Kidney tubule cell (primary cell): ENCODE measurements around the gene PDE6H.

ENCODE experiments used
- DNase-seq: peaks from one replicate; pipeline ENCODE4 v3.0.0-alpha.2; 2018; ENCODE audit warnings: low spot score

Gene PDE6H

DNA sequence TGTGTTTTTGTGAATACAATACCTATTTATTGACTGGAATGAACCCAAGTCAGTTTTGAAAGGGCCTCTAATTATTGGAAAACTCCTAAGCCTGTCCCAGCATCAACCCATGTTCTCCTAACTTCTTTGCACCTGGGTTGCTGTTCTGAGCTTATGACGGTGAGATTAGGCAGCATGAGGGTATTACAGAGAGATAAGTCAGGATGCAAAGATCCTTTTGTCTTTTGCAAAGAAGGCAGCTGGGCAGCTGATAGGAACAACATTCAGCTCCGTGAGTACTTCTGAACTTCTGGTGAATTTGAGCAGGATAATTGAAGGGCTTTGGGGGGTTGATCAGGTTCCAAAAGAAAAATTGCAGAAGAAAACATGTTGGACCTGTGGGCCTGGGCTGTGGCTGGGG, at the start of gene PDE6H:
Gene PDE6H, plus strand, starts transcription at position 227 of the 400 bp plus-strand sequence. CDS start 4,971 bp downstream, outside the sequence.
- DNase-seq: no peak

DNA sequence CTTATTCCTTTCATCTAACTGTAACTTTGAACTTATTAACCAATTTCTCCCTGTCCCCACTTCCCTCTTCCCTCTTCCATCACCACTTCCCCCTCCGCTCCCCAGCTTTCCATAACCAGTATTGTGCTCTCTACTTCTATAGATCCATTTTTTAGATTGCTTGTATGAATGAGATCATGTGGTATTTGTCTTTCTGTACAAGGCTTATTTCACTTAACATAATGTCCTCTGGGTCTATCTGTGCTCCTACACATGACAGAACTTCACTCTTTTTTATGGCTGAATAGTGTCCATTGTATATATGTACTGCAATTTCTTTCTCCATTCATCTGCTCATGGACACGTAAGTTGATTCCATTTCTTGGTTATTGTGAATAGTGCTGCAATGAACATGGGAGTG, 48.9 kb upstream of the PDE6H start:
- no peak for DNase-seq

DNA sequence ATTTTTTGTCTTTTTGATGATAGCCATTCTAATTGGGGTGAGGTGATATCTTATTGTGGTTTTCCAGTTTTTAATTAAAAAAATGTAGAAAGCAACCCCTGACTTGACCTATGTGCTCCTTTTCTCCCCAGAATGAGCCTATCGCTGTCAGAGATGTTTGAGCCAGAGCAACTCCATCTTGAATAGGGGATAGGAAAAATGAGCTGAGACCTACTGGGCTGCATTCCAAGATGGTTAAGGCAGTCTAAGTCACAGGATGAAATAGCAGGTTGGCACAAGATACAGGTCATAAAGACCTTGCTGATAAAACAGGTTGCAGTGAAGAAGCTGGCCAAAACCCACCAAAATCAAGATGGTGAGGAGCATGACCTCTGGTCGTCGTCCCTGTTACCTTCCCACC, 48.3 kb upstream of the PDE6H start:
- DNase-seq: no peak

DNA sequence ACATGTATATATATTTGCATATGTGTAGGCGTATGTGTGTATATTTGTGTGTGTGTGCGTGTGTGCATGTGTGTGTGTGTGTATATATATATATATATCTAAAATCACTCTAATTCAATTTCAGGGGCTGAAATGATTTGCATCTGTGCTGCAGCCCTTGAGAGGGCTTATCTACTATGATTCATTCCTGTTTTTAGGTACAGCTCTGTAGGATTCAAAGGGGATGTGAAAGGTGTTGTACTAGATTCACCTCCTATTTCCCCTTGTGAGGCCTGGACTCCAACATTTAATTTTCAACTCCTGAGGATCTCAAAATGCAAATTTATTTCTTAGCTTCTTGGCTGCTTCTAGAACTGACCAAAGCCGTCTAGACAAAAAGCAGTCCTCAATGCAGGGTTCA, 45.6 kb upstream of the PDE6H start:
- no peak for DNase-seq

DNA sequence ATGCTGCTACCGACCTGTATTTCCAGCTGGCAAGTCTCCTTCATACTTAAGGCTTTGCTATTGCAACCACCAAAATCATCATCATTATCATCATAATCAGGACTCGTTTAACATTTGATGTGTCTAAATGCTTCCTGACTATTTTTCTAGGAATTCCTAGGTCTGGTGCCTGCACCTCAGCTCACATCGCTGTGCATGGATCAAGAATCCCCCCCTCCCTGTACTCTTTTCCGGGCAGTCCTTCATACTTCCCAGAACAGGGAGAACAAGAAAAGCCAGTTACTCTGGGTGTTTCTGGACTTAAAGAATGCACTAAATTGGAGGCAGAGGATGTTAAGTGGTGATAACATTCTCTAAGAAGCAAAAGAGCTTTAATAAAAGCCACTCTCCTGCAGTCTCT, 43.9 kb upstream of the PDE6H start:
- DNase-seq: peak; percentile 49

DNA sequence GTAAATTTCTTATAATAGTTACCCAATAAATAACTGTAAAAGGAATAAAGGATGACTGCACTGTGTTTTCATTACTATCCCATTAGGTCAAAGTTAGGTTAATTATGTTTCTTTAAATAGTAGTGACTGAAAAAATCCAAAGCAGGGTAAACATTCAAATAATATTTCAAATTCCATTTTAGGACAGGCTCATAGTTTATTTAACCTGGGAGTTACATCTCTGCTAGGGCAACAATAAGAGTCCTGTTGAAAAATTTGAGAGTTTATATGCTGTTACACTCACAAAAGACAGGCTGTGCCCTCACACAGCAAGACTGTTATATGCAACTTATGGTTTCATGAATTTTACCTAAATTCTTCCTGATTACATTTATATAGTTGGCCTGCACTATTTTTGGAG, 42.5 kb upstream of the PDE6H start:
- DNase-seq: no peak

DNA sequence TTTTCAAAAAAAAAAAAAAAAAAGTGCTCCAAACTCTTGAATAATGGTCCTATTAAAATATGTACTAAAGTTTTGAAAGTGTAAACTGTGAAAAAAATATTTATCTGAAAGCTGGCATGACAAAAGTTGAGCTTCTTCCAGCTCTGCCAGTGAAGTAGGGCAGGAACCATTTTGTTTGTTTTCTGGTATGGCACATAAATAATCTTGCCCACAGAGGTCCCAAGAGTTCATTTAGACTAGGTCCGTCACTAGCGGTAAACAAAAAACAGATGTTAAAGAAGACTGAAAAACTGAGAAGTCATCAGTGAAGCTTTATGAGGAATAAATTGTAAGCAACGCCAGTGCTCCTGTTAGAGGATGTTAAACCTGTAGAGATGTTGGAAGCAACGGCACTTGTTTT, 41.5 kb upstream of the PDE6H start:
- no peak for DNase-seq

DNA sequence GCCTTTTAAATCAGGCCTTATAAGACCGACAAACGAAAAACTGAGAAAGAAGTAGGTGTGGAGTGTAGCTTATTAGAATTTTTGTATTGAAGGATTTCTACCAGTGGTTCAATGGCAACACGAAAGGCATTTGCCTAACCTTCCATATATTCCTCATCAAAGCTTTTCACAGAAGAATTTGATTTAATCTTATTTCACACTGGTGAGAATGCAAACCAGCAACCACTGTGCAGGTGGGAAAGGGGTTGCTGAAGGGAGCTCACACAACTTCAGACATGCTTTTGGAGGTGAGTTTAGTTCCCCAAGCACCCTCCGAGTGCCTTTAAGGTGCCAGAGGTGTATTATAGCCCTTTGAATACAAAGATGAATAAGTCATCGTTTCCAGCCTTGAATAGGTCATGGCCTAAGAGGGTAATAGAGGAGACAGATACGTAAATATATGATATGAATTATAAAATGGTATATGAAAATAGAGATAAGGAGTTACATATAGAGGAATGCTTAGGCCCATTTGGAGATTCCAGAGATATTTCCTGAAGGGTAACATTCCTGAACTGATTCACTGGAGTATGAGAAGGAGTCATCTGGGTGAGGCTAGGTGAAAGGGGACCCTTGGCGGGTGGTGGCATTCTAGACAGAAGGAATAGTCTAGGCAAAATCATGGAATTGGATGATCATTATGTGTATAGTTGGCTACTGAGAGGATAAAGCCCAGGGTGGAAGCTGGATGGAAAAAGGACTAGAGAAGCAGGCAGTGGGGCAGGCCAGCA, 40.9 kb upstream of the PDE6H start:
- DNase-seq: peak; percentile 71

DNA sequence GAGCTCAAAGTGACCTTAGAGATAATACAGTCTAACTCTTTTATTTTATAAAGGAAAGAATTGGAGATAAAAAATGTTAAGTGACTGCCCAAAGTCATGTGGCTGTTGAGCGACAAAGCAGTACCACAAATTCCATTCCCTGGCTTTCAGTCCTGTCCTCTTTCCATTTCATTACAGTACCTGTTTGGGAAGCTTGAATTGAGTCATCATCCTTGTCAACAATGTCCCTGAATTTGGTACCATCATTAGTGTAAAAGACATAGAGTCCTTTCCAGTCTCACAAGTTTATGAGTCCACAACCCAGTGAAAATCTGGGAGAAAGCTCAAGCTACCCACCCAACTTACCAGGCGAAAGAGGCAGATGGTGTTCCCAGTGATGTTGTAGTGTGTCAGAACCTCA, 38.3 kb upstream of the PDE6H start:
- DNase-seq: peak; percentile 48

DNA sequence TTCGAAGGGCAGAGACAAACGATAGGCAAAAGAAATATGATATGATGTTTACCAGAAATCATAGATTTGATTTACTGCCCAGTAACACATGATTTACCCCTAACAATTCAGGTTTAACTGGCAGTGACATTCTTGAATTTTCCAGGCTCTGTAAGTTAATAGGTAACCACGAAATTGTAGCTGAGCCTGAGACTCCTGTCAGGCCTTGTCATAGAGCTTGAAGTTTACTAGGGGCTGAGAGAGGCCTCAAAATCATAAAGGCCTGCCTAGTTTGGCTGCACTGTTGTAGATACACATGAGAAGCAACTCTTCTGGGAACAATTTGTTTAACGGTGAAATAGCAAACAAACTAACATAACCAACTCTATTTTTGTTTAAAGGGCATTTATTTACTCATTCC, 37.8 kb upstream of the PDE6H start:
- DNase-seq: peak; percentile 71

DNA sequence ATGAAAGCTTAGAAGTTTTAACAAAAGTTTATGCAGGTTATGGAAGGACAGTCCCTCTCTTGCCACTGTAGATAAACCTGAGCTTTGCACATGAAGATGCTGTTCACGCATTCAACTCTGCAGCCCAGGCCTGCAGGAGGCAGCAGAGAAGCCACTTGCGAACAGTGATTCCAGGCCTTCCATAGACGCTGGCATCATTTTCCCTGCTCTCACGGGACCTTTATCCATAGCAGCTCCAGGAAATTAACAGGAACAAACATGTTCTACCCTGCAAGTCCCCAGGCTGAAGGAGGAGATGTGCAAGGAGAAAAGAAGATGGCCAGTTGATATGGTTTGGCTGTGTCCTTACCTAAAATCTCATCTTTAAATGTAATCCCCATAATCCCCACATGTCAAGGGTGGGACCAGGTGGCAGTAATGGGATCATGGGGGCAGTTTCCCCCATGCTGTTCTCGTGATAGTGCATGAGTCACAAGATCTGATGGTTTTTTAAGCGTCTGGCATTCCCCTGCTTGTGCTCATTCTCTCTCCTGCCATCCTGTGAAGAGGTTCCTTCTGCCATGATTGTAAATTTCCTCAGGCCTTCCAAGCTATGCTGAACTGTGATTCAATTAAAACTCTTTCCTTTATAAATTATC, 36.5 kb upstream of the PDE6H start:
- no peak for DNase-seq

DNA sequence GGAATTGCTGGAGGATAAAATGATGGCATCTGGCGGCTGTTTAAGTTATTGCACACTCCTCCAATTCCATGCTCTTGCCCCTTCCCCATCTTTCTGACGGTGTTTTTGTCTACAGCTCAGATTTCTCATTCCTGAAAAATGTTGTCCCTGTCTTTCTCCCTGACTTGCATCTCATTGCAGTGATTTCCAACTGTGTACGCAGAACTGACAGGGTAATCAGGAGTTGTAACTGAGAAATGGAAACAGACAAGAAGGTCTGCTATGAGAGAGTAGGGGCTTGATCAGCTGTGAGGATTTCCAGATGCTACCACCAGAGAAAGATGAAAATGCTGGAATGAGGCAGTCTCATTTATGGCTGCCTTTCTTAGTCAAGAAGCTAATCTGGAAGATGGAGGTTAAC, 35.8 kb upstream of the PDE6H start:
- DNase-seq: no peak

DNA sequence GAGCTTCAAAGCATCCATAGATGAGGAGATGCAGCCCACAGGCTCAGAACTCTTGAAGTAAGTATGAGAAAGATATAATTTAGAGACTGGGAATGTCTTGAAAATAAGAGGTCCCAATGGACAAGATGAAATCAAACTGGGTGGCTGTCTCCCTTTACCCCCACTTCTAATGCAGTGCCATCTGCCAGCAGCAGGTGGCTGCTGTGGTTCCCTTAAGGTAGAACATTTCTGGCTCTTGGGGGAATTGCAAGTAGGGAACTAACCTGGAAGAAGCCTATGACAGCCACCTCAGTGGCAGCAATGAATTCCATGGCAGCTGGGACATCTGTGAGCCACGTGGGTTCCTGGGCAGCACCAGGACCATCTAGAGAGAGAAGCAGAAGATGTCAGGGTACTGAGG, 35.2 kb upstream of the PDE6H start:
- no peak for DNase-seq

DNA sequence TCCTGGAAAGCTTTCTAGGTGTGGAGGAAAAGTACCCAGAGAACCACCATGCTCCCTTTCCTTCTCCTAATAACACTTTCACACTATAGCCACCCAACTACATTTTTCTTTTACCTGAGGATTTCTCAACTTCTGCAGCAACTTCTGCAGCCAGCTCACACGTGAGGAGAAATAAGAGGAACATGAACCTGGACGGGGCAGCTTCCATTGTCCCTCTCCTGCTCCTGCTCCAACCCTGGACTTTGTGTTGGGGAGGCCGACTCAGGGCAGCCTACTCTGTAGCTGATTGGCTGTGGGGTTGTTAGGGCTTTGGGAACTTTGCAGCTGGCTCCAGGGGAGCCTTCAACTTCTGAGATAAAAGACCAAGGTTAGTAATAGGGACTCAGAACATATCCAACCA, 34.5 kb upstream of the PDE6H start, which contains the start of gene ERP27:
Gene ERP27, minus strand, starts transcription at position 237 of the 400 bp plus-strand sequence. Its CDS starts 29 bp downstream, at position 208.
- no peak for DNase-seq

DNA sequence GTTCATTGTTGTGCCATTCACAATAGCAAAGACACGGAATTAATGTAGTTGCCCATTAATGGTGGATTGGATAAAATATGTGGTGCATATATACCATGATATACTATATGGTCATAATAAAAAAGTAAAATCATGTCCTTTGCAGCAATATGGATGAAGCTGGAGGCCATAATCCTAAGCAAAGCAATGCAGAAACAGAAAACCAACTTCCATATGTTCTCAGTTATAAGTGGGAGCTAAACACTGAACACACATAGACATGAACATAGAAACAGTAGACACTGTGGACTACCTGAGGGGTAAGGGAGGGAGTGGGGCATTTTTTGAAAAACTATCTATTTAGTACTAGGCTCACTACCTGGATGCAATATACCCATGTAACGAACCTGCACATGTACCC, 31.5 kb upstream of the PDE6H start:
- no peak for DNase-seq

DNA sequence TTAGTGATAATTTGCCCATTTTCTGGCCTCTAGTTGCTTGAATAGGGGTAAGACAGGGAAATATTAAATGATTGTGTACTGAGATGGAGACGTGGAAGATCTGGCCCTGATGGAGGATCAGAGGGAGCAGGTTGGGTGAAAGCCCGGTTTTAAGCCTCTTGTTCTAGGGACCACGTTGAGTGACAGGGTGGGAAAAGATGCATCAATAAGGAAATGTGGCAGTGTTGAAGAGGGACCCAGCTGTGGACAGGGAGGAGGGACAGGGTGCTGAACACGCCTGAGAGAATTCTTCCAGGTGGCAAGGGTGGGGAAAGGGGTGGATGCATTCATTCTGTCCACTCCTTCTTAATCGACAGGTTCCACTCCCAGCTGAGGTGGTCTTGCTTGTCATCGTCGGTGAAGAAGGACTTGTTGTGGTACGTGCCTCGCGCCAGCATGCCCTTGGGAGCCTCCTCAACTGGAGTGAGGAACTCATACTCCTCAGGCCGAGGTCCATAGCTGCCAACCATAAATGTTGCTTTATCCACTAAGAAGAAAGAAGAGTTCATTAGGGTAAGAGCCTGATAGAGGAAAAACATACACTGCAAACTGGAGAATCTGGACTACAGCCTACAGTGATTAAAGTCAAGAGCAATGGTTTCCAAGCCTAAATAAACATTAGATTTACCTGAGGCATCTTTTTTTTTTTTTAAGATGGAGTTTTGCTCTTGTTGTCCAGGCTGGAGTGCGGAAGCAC, 30.5 kb upstream of the PDE6H start:
- no peak for DNase-seq

DNA sequence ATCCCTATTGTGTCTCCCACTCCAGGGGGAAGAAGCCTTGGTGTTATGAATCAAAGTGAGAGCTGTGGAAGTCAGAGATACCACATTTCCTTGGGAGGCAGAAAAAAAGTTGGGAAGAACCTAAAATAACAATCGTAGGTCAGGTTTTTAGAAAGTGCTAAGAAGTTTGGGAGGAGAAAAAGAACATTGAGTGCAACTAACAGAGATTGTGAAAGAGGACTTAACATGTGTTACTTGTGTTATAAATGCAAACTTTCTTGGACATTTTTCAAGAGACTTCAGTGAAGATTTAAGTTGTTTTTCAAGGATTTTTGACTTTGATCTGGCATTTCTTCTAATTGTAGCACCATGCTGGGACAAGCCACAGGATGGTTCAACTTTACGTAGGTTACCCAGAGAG, 26.7 kb upstream of the PDE6H start:
- no peak for DNase-seq

DNA sequence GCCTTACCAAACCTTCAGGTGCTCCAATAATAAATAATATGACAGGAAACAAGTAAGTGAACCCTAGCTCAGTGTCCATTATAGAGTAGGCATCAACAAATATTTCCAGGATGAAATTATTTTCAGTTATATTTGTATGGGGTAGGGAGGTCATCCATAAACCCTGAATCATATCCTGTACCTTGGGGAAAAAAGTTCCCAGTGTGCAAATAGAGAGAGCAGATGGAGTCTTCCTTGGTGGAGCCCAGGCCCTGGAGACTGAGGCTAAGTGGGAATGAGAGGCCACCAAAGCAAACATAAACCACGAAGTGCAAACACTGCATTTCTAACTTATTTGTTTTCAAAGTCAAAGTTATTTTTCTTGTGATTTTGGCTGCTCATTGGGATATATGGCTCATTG, 26.0 kb upstream of the PDE6H start:
- DNase-seq: peak; percentile 30

DNA sequence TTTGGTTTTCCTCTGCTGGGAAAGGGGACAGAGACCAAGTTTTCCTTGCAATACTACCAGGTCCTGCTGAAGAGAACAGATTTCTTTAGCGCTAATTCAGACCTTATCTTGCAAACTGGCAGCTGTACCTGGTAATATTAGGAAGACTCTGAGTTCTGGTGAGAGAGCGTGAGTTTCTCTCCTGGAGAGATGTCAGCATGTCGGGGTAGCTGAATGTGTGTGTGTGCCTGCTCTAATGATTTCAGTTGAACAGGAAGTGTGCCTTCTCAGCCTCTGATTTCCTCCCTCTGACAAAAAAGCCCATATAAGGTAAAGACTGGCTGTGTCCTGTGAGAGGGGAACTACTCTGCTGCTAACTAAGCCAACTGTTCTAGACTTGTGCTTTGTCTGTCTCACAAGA, 24.2 kb upstream of the PDE6H start:
- DNase-seq: peak; percentile 96

DNA sequence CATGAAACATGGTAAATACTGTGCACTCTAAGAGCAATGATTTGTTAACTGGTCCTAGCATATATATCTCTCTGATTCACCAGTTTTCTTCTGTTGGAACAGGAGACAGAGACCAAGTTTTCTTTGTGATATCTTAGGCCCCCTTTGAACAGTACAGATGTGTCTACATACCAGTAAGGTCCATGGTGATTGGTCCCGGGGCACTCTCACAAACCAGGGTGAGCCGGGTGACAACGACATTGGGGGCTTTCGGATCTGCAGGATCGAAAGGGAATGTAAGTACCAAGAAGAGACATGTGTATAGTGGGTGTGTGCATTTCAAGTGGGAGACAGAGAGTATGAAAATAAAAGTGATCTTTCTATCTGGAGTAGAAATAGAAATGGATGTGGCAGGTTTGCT, 23.2 kb upstream of the PDE6H start:
- DNase-seq: no peak

DNA sequence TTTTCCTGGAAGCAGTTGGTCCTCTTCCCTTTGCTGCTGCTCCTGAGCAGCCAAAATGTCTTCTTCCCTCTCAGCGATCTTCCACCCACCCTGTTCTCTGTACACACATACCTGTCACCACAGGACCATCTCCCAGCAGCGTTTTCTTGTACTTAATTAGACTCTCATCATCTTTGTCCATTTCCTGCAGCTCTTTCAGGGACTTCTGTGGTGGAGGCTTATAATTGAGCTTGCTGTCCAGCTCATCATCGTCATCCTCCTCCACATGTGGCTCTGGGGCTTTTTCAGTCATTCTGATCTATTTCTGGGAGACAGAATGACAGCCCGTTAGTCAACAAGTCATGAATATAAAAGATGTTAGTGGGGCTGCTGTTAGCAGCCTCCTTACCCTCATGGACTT, 22.4 kb upstream of the PDE6H start:
- DNase-seq: no peak

DNA sequence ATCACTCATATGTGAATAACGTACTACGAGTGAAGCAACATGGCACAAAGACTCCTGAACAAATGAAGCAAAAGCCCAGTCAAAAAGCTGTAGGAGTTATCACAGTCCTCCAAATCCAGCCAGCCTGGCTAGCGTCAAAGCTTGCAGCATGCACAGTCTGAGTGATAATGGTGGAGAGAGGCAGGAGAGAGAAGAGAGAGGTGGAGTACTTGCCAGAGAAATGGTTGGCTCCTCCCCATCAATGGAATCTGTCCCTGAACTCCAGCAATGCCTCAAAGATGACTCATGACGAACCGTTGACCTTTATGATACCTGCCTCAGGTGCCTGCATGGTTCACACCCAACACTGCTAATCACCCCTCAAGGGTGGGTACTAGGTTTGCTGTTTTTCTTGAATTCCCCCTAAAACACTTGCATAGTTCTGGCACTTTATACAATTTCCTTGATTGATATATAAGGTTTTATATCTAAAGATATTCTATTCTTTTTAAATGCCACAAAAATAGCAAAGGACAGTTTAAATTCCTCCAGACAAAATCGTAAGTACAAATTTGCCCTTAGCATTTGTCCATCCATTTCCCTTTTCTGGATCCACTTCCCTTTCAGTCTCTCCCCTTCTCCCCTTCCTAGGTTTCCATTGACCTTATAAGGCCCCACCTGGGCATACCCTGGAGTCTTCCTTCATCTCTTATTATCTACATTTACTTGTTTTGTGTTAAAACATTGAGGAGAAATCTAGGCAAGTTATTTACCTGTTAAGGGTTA, 21.7 kb upstream of the PDE6H start:
- peak; percentile 89 for DNase-seq
